HUES48 (cell line): Measurements from ENCODE around the gene UBXN11.
"Not testable (repeated sequence)": the region's sequence is repeated elsewhere in the genome, so short reads cannot be mapped to it uniquely, and the experiment has no call there.

ENCODE experiments used
- H3K27ac ChIP-seq: one replicate; pipeline ENCODE4 v1.7.0; 2013; ENCODE audit warnings: low read depth, low read length, inconsistent platforms
- H3K27me3 ChIP-seq: 2 replicates; pipeline ENCODE4 v1.6.1; 2013; ENCODE audit warnings: mild to moderate bottlenecking, low read length; ENCODE audit not compliant: control insufficient read depth, insufficient read depth
- H3K36me3 ChIP-seq: 2 replicates; pipeline ENCODE4 v1.6.1; 2013; ENCODE audit warnings: low read length; ENCODE audit not compliant: control insufficient read depth, insufficient read depth
- H3K4me1 ChIP-seq: 2 replicates; pipeline ENCODE4 v1.6.1; 2013; ENCODE audit warnings: mild to moderate bottlenecking, low read length; ENCODE audit not compliant: control insufficient read depth, insufficient read depth
- H3K4me3 ChIP-seq: 2 replicates; pipeline ENCODE4 v1.5.1; 2013; ENCODE audit warnings: mild to moderate bottlenecking, low read depth, low read length
- H3K9ac ChIP-seq: 2 replicates; pipeline ENCODE4 v1.6.1; 2013; ENCODE audit warnings: mild to moderate bottlenecking, low read depth, low read length, moderate library complexity
- H3K9me3 ChIP-seq: 2 replicates; pipeline ENCODE4 v1.6.1; 2013; ENCODE audit warnings: low read length; ENCODE audit not compliant: control insufficient read depth, insufficient read depth

The UBXN11 gene

GRCh38 chr1:26318338-26319064 lies 12.1 kb upstream of the UBXN11 start:
- H3K4me3 ChIP-seq, result no peak overlapping the region
- H3K9ac ChIP-seq, result no peak overlapping the region
- H3K36me3 ChIP-seq, result peaks cover 17% of the 10 kb centered on the region
- no peaks in the 10 kb centered on the region for H3K27me3 ChIP-seq
- no peaks in the 10 kb centered on the region for H3K9me3 ChIP-seq
- H3K4me1 ChIP-seq, result peaks cover 17% of the 10 kb centered on the region
- no peak overlapping the region for H3K27ac ChIP-seq

GRCh38 chr1:26317612-26318337 lies 11.3 kb upstream of the UBXN11 start, which contains the start of gene CD52:
Gene CD52 (plus strand): TSS chr1:26317958. CDS start chr1:26318018, 60 bp downstream.
- Histone ChIP-seq H3K4me3 (no peak within 1 kb of the TSS), H3K9ac (no peak within 1 kb of the TSS), H3K27ac (no peak within 1 kb of the TSS), H3K27me3 (no peaks in the 10 kb centered on the region), H3K4me1 (peaks cover 17% of the 10 kb centered on the region), H3K36me3 (peaks cover 10% of the 10 kb centered on the region), H3K9me3 (no peaks in the 10 kb centered on the region)

- H3K36me3 ChIP-seq, result peaks cover 4% of the 10 kb centered on the region; the same call in 1 of the 2 replicates
- H3K4me1 ChIP-seq, result peaks cover 17% of the 10 kb centered on the region
- no peak overlapping the region for H3K27ac ChIP-seq
- H3K27me3 ChIP-seq, result no peaks in the 10 kb centered on the region
- H3K9me3 ChIP-seq, result no peaks in the 10 kb centered on the region
- no peak overlapping the region for H3K4me3 ChIP-seq
- H3K9ac ChIP-seq, result no peak overlapping the region
Observed at GRCh38 chr1:26317146-26317545, 10.7 kb upstream of the UBXN11 start.

- H3K36me3 ChIP-seq, result 0 out of 2 replicates have a peak, but pooled peaks cover 3% of the 10 kb centered on the region
- H3K27ac ChIP-seq, result no peak overlapping the region
- peaks cover 17% of the 10 kb centered on the region for H3K4me1 ChIP-seq
- H3K9me3 ChIP-seq, result no peaks in the 10 kb centered on the region
- no peak overlapping the region for H3K4me3 ChIP-seq
- H3K9ac ChIP-seq, result no peak overlapping the region
- H3K27me3 ChIP-seq, result no peaks in the 10 kb centered on the region
Observed at GRCh38 chr1:26315874-26316850, 9.7 kb upstream of the UBXN11 start.

DNA sequence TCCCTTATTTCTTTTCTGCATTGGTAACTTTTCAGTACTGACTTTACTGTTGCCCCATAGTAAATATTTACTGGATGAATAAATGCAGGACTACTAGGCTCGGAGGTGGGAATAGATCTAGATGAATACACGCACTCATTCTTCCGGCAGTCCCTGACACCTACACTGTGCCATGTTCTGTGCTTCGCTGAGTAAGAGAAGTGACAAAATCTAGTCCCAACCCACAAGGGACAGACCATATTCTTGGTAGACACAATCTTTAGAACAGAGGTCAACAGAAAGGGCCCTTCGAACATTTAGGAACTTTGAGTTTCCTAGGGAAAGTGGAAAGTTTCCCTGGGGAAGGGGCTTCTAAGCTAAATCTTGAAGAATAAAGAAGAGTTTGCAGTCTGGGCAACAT lies 8.1 kb upstream of the UBXN11 start:
- no peak overlapping the region for H3K4me3 ChIP-seq
- no peaks in the 10 kb centered on the region for H3K27me3 ChIP-seq
- H3K9ac ChIP-seq, result no peak overlapping the region
- H3K27ac ChIP-seq, result no peak overlapping the region
- peaks cover 16% of the 10 kb centered on the region for H3K4me1 ChIP-seq
- H3K9me3 ChIP-seq, result no peaks in the 10 kb centered on the region
- no peaks in the 10 kb centered on the region for H3K36me3 ChIP-seq

GRCh38 chr1:26307966-26308899 lies 1.8 kb upstream of the UBXN11 start:
- not testable (repeated sequence) for H3K9me3 ChIP-seq, H3K4me1 ChIP-seq, H3K27ac ChIP-seq, H3K9ac ChIP-seq, H3K36me3 ChIP-seq, H3K27me3 ChIP-seq, H3K4me3 ChIP-seq

DNA sequence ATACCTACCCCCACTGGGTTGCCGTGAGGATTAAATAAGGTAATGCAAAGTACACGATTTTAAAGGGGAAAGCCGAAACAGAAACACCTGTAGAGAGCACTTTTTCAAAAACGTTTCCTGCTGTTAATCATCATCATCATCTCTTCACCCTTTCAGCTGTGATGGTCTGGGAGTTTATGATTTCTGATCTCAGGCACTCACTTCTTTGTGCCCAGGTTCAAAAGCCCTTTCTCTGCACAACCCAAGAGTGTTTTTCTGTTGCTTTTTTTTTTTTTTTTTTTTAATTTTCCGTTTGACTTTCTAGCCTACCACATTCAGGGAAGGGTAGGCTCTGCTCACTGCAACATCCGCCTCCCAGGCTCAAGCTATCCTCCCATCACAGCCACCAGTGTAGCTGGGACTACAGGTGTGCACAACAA lies 936 bp upstream of the UBXN11 start:
- H3K4me1 ChIP-seq, result peaks cover 10% of the 10 kb centered on the region
- H3K27ac ChIP-seq, result peak overlapping the region; percentile 58
- H3K9ac ChIP-seq, result no peak overlapping the region
- H3K36me3 ChIP-seq, result no peaks in the 10 kb centered on the region
- no peaks in the 10 kb centered on the region for H3K9me3 ChIP-seq
- H3K4me3 ChIP-seq, result peak overlapping the region; percentile 63; the same call in 1 of the 2 replicates
- H3K27me3 ChIP-seq, result no peaks in the 10 kb centered on the region

DNA sequence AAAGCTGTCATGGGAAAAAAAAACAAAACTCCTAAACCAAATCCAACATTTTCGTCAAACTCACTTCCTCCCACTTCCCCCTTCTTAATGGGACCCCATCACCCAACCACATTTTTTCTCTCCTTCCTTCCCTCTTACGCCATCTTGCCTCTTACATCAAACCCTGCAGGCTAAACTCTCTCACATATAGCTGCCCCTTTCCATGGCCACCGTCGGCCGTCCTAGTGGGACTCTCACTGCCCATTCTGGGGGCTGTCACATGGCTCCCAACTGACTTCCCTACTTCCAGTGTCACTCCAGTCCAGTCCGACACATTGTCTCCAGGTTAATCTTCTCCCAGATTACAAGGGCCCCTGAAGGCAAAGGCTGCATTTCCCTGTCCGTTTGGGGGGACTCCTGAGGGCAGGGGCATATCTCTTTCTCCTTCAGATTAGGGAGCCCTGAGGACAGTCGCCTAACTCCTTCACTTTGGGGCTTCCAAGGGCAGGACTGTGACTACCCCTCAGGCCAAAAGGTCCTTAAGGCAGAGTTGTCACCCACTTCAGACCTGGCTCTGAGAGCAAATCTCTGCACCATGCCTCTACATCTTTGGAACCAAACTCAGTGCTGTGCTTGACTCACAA lies 658 bp downstream of the UBXN11 start:
- no peaks in the 10 kb centered on the region for H3K27me3 ChIP-seq
- peak overlapping the region; percentile 73 for H3K27ac ChIP-seq
- peak overlapping the region; percentile 99 for H3K4me3 ChIP-seq
- peak overlapping the region; percentile 78 for H3K9ac ChIP-seq
- H3K36me3 ChIP-seq, result no peaks in the 10 kb centered on the region
- peaks cover 10% of the 10 kb centered on the region for H3K4me1 ChIP-seq
- H3K9me3 ChIP-seq, result no peaks in the 10 kb centered on the region

DNA sequence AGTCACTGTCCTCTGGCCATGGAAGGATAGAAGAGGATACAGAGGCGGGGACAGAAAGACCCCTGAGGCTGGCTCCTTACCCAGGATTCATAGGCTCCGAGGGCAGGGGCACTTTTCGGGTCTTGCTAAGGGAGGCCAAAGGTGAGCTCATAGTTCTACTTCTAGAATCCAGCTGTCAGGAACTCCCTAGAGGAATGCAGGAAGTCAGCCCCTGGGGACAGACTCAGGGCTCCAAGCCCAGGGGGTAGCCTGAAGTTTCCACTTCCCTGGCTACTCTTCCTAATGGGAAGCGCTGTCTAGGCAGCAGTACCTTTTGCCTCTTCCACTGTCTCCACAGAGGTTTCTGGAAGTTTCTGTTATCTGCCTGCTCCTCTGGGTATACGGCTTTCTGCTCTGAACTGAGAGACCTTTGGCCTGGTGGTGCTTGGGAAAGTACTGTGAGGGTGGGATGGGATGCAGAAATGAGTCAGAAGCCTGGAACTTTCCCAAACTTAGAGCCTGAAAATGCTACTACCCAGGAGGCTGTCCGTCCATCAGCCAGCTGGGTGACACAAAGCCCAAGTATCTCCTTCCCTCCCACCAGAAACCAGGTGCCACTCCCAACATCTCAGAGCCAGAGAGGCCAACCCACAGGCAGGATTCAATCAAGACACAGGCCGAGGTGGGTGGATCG lies 3.6 kb downstream of the UBXN11 start:
- Histone ChIP-seq H3K4me1 (peaks cover 10% of the 10 kb centered on the region), H3K9me3 (no peaks in the 10 kb centered on the region), H3K9ac (no peak overlapping the region), H3K27ac (no peak overlapping the region), H3K4me3 (no peak overlapping the region), H3K27me3 (no peaks in the 10 kb centered on the region), H3K36me3 (no peaks in the 10 kb centered on the region)
